Right lobe of liver (tissue), 6 donors: ENCODE results near the gene SNTA1. TPM values are rescaled to one million over a fixed set of nuclear protein-coding genes. Genes with fewer than 3 reads are reported as not detected.
"Not testable (repeated sequence)": the region's sequence is repeated elsewhere in the genome, so short reads cannot be mapped to it uniquely, and the experiment has no call there.

Experiments used
- ATAC-seq, 4 donors: fragments of 200-7000 bp; cut with Tn5 transposase; one replicate each; pipeline ENCODE4 v1.9.1; 2020; ENCODE audit warnings: mild to moderate bottlenecking in 4 of 4, moderate library complexity in 4 of 4
- DNase-seq, 3 donors: peaks; one replicate each; pipeline ENCODE4 v3.0.0-alpha.2; 2020
- H3K27ac ChIP-seq, 3 donors: fragments of 200-600 bp; one replicate each; pipeline ENCODE4 v1.8.0; 2022
- H3K27me3 ChIP-seq, 2 donors: fragments of 200-600 bp; one replicate each; pipeline ENCODE4 v1.8.0; 2022
- H3K36me3 ChIP-seq, 4 donors: fragments of 200-600 bp; sonication (generic) in 1 of 4; one replicate each; pipeline versions ENCODE4 v1.5.1 to v1.8.0; 2017 to 2022; ENCODE audit warnings: control low read depth in 1 of 4
- H3K4me1 ChIP-seq, 4 donors: fragments of 200-600 bp; sonication (generic) in 1 of 4; one replicate each; pipeline versions ENCODE4 v1.5.1 to v1.8.0; 2017 to 2022; ENCODE audit warnings: control low read depth in 1 of 4
- H3K4me3 ChIP-seq, 3 donors: fragments of 200-600 bp; one replicate each; pipeline ENCODE4 v1.8.0; 2022
- H3K9me3 ChIP-seq, 4 donors: fragments of 200-600 bp; sonication (generic) in 1 of 4; one replicate each; pipeline versions ENCODE4 v1.5.1 to v1.8.0; 2017 to 2022; ENCODE audit warnings: control low read depth in 1 of 4
- CTCF ChIP-seq, 4 donors: fragments of 200-600 bp in 3 of 4; fragments of 450-650 bp in 1 of 4; IDR thresholded peaks; one replicate each; pipeline versions ENCODE4 v1.5.1 to v1.8.0; 2016 to 2022; ENCODE audit warnings: antibody characterized with exemption in 4 of 4, mild to moderate bottlenecking in 2 of 4
- POLR2A ChIP-seq: fragments of 450-650 bp; IDR thresholded peaks from one replicate; pipeline ENCODE4 v1.6.1; 2017; ENCODE audit warnings: antibody characterized with exemption, mild to moderate bottlenecking
- WGBS: methylation state at CpG from one replicate; pipeline ENCODE4 v1.1.6; 2018; ENCODE audit warnings: low coverage, low lambda C conversion rate; ENCODE audit not compliant: insufficient coverage; ENCODE audit errors: missing lambda C conversion rate; 5-methylcytosine and 5-hydroxymethylcytosine counted together
- intact Hi-C, 2 donors: fragments of 100-400 bp; cut with DNase I; formaldehyde crosslinking; loops; one replicate each; pipeline versions ENCODE4 v1.11.2 to v1.14.1; 2022
- total RNA-seq, 6 experiments: library from RNA; depleted of rRNA in 2 of 6; stranded (reverse); fragments of >200 nt in 2 of 6; fragmentation: NEBNext Ultra II Directional in 3 of 6; extraction: Animal tissue kit (Norgen Biotek cat#: 25700) in 3 of 6; gene quantifications; one replicate each; pipeline versions ENCODE4 v1.1.0 to v1.2.4, GENCODE V29; 2016 to 2023
- donor health status: DM: no; HTN: yes; CAD: no.
- donor health status: DM: no; HTN: no; CAD: no.
- donor health status: DM: no; HTN: no; CAD: no.
- donor health status: DM: no; HTN: yes; CAD: no.
- donor health status: DM: no; HTN: yes; CAD: no.

The SNTA1 gene
- total RNA-seq, 6 experiments from 2014 or later = 6.5 to 13.3 (median 8.1) TPM

GRCh38 chr20:33456916-33457642, 13.5 kb upstream of the SNTA1 start:
- H3K4me3 ChIP-seq, H3K27ac ChIP-seq, H3K27me3 ChIP-seq, H3K36me3 ChIP-seq, H3K9me3 ChIP-seq, intact Hi-C loops, H3K4me1 ChIP-seq: not testable (repeated sequence)
- 15% methylated on average over 5 of the region's 6 CpGs for WGBS
- TF ChIP-seq CTCF (IDR thresholded peaks at IDR 0.05) = peak; percentile 89 to 96 (median 92)
- DNase-seq (peak; percentile 81 to 87 (median 82)), ATAC-seq (peak; percentile 99 to 100 (median 100))

GRCh38 chr20:33450867-33451266, 7.3 kb upstream of the SNTA1 start:
- WGBS = 60% methylated on average over 2 of the region's 4 CpGs
- H3K9me3 ChIP-seq = no peaks in the 10 kb centered on the region
- intact Hi-C loops = no loop called here
- no peak for TF ChIP-seq CTCF (IDR thresholded peaks at IDR 0.05)
- no peak for TF ChIP-seq POLR2A
- DNase-seq = peak in 1 of 3 donors; percentile 31
- no peaks in the 10 kb centered on the region for H3K4me1 ChIP-seq
- no peaks in the 10 kb centered on the region for H3K27me3 ChIP-seq
- no peak overlapping the region for H3K27ac ChIP-seq
- no peaks in the 10 kb centered on the region for H3K36me3 ChIP-seq
- peak; percentile 40 to 93 (median 78) for ATAC-seq
- no peak overlapping the region for H3K4me3 ChIP-seq

- no peaks in the 10 kb centered on the region for H3K36me3 ChIP-seq
- no peak for ATAC-seq
- DNase-seq = no peak
- H3K4me1 ChIP-seq = peaks cover 0 to 10% (median 0%) of the 10 kb centered on the region in 4 donors
- no peak overlapping the region for H3K4me3 ChIP-seq
- 73% methylated on average over 3 of the region's 4 CpGs for WGBS
- intact Hi-C loops = no loop called here
- no peaks in the 10 kb centered on the region for H3K27me3 ChIP-seq
- no peak overlapping the region for H3K27ac ChIP-seq
- no peak for TF ChIP-seq CTCF (IDR thresholded peaks at IDR 0.05)
- no peak for TF ChIP-seq POLR2A
- no peaks in the 10 kb centered on the region for H3K9me3 ChIP-seq
Measured at GRCh38 chr20:33445881-33446625, 2.5 kb upstream of the SNTA1 start.

GRCh38 chr20:33444797-33445560, 1.4 kb upstream of the SNTA1 start:
- WGBS = 13% methylated on average over 2 of the region's 4 CpGs

More at GRCh38 chr20:33444797-33445560, 1.4 kb upstream of the SNTA1 start:
- H3K4me1 ChIP-seq = peaks cover 0 to 15% (median 0%) of the 10 kb centered on the region in 4 donors
- peak in 1 of 3 donors; percentile 33 for DNase-seq
- TF ChIP-seq POLR2A (no peak), CTCF (IDR thresholded peaks at IDR 0.05) (peak; percentile 21 to 40 (median 26))
- intact Hi-C loops = no loop called here
- no peaks in the 10 kb centered on the region for H3K36me3 ChIP-seq
- no peak overlapping the region for H3K27ac ChIP-seq
- H3K9me3 ChIP-seq = no peaks in the 10 kb centered on the region
- ATAC-seq = peak in 2 of 4 donors; percentile 6 to 14
- no peaks in the 10 kb centered on the region for H3K27me3 ChIP-seq
- no peak overlapping the region for H3K4me3 ChIP-seq
